ENCODE data around the gene ENTPD8. TPM values are rescaled to one million over a fixed set of nuclear protein-coding genes. Genes with fewer than 3 reads are reported as not detected.

ENTPD8 gene
- total and polyA plus RNA-seq, 2 donors (not counting 3 experiments of a cell fraction or from before 2014, with no cell fraction given): 0.44 to 0.51 TPM

DNA sequence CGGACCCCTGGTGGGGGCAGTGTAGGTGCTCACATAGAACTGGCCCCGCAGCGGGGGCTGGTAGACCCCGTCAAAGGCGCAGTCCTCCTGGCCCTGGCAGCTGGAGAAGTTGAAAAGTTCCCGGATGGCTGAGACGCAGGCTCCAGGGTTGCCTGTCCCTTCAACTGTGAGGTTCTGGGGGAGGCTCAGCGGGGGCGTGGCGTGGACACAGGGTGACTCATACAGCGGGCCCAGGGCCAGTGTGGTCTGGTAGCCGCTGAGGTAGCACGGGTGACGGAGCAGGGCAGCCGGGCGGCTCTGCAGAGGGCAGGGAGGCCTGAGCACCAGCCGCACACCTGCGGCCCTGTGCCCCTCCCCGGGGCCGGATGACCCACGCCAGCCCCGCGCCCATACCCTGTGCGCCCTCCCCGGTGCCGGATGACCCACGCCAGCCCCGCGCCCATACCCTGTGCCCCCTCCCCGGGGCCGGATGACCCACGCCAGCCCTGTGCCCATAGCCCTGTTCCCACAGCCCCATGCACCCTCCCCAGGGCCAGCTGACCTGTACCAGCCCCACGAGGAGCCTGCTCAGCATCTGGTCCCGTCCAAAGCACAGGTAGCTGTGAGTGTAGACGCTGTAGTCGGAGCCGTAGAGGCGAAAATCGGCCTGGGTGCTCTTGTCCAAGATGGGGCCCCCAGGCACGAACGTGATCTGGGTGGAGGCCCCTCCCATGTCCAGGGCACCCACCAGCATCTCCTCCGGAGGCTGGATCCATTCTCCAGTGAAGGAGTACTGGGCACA lies 5.0 kb downstream of the ENTPD8 start:
- DNase-seq (ENCODE audit: low read depth, low spot score) (no peak), FAIRE-seq (peak; percentile 37)
- ChIA-PET POLR2A (no interaction called here), CTCF (interaction anchor here (0.5 to 1.6 kb wide), 3 partner anchors 12 to 13 kb away, joined by 3 to 11 read pairs (median 3); partner anchors contain the start of genes EXD3 and NOXA1)
- no peak overlapping the region for H2AFZ ChIP-seq (ENCODE audit: low read depth, low read length)
- no peak overlapping the region for H3K9ac ChIP-seq (replicated peaks; ENCODE audit: extremely low read depth, insufficient read depth, low read length)
- intact Hi-C loops (cut with micrococcal nuclease): no loop called here
- no peak overlapping the region for H3K27ac ChIP-seq (ENCODE audit: insufficient read depth, low read depth, low read length)
- H3K4me2 ChIP-seq (ENCODE audit: insufficient read depth, low read length): no peak overlapping the region
- dilution Hi-C loops (cut with MboI; ENCODE audit: extremely low pct_ligation_motif_present, low sequenced_read_pairs): no loop called here
- no peaks in the 10 kb centered on the region for H4K20me1 ChIP-seq (replicated peaks; ENCODE audit: control insufficient read depth, extremely low read depth, insufficient read depth, low read length)
- no peaks in the 10 kb centered on the region for H3K79me2 ChIP-seq (ENCODE audit: control insufficient read depth, insufficient read depth, low read length)
- H3K4me3 ChIP-seq (replicated peaks in 1 of 3; ENCODE audit: insufficient read depth in 1 of 3, low read depth in 1 of 3, low read length in 3 of 3): no peak overlapping the region
- no peaks in the 10 kb centered on the region for H3K9me3 ChIP-seq (replicated peaks; ENCODE audit: control insufficient read depth, insufficient read depth, low read length)
- BruUV-seq (replicated peaks): no TSS peak
- no peaks in the 10 kb centered on the region for H3K36me3 ChIP-seq (ENCODE audit: control insufficient read depth in 2 of 2, extremely low read depth in 1 of 2, insufficient read depth in 2 of 2, low read length in 2 of 2)
- H3K9me1 ChIP-seq (replicated peaks; ENCODE audit: control insufficient read depth, extremely low read depth, insufficient read depth, low read length): no peaks in the 10 kb centered on the region
- no peaks in the 10 kb centered on the region for H3K4me1 ChIP-seq (ENCODE audit: control insufficient read depth, extremely low read depth, insufficient read depth, low read length)
- TF ChIP-seq EZH2 (IDR thresholded peaks at IDR 0.05; ENCODE audit: borderline replicate concordance, low read depth, low read length, severe bottlenecking) (no peak), MYC (IDR thresholded peaks at IDR 0.05; ENCODE audit: low read depth, low read length) (no peak), FOS (IDR thresholded peaks at IDR 0.05; ENCODE audit: borderline replicate concordance, insufficient read depth, low read length) (peak; percentile 52)
- no peaks in the 10 kb centered on the region for H3K27me3 ChIP-seq (ENCODE audit: control insufficient read depth in 2 of 2, insufficient read depth in 2 of 2, low read length in 2 of 2)

DNA sequence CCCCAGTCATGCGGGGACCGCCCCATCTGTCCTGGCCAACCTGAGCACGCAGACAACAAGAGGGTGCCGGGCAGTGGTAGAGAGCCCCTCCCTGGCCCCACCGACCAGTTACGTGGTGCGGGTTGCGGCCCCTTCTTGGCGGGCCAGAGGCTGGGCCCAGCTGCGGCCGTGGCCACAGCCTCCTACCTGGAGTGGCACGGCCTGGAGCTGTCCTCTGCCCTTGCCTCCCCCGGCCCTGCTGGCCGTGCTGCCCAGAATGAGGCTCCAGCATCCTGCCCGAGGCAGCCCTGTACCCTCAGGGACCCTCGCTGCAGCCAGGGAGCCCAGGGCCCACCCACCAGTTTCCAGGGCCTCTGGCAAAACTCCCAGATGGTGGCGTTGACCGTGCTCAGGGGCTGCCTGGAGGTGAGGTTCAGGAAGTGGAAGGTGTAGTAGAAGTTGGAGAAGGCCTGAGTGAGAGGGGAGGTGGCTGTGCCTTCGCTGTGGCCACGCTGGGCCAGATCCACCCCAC lies 5.7 kb downstream of the ENTPD8 start:
- Histone ChIP-seq H3K4me3 (replicated peaks in 1 of 3; ENCODE audit: insufficient read depth in 1 of 3, low read depth in 1 of 3, low read length in 3 of 3) (no peak overlapping the region), H3K4me2 (ENCODE audit: insufficient read depth, low read length) (no peak overlapping the region), H4K20me1 (replicated peaks; ENCODE audit: control insufficient read depth, extremely low read depth, insufficient read depth, low read length) (no peaks in the 10 kb centered on the region), H3K9me3 (replicated peaks; ENCODE audit: control insufficient read depth, insufficient read depth, low read length) (no peaks in the 10 kb centered on the region), H3K36me3 (ENCODE audit: control insufficient read depth in 2 of 2, extremely low read depth in 1 of 2, insufficient read depth in 2 of 2, low read length in 2 of 2) (no peaks in the 10 kb centered on the region), H3K79me2 (ENCODE audit: control insufficient read depth, insufficient read depth, low read length) (no peaks in the 10 kb centered on the region), H3K9ac (replicated peaks; ENCODE audit: extremely low read depth, insufficient read depth, low read length) (no peak overlapping the region), H3K27ac (ENCODE audit: insufficient read depth, low read depth, low read length) (no peak overlapping the region), H3K4me1 (ENCODE audit: control insufficient read depth, extremely low read depth, insufficient read depth, low read length) (no peaks in the 10 kb centered on the region), H3K9me1 (replicated peaks; ENCODE audit: control insufficient read depth, extremely low read depth, insufficient read depth, low read length) (no peaks in the 10 kb centered on the region), H2AFZ (ENCODE audit: low read depth, low read length) (no peak overlapping the region), H3K27me3 (ENCODE audit: control insufficient read depth in 2 of 2, insufficient read depth in 2 of 2, low read length in 2 of 2) (no peaks in the 10 kb centered on the region)
- no peak for DNase-seq (ENCODE audit: low read depth, low spot score)
- no TSS peak for BruUV-seq (replicated peaks)
- CTCF ChIA-PET: interaction anchor here (0.5 to 4.5 kb wide), 2 partner anchors 12 to 13 kb away, joined by 3 to 28 read pairs; partner anchors contain the start of genes EXD3 and NOXA1
- intact Hi-C loops (cut with micrococcal nuclease): no loop called here
- no peak for FAIRE-seq
- TF ChIP-seq, protein P1, sequence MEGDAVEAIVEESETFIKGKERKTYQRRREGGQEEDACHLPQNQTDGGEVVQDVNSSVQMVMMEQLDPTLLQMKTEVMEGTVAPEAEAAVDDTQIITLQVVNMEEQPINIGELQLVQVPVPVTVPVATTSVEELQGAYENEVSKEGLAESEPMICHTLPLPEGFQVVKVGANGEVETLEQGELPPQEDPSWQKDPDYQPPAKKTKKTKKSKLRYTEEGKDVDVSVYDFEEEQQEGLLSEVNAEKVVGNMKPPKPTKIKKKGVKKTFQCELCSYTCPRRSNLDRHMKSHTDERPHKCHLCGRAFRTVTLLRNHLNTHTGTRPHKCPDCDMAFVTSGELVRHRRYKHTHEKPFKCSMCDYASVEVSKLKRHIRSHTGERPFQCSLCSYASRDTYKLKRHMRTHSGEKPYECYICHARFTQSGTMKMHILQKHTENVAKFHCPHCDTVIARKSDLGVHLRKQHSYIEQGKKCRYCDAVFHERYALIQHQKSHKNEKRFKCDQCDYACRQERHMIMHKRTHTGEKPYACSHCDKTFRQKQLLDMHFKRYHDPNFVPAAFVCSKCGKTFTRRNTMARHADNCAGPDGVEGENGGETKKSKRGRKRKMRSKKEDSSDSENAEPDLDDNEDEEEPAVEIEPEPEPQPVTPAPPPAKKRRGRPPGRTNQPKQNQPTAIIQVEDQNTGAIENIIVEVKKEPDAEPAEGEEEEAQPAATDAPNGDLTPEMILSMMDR (IDR thresholded peaks at IDR 0.05; ENCODE audit: extremely low read depth in 1 of 2, insufficient read depth in 1 of 2, low read depth in 1 of 2, low read length in 2 of 2): no peak
- TF ChIP-seq, protein P2, sequence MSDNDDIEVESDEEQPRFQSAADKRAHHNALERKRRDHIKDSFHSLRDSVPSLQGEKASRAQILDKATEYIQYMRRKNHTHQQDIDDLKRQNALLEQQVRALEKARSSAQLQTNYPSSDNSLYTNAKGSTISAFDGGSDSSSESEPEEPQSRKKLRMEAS (IDR thresholded peaks at IDR 0.05; ENCODE audit: insufficient read depth, insufficient read length): no peak
- no peak for TF ChIP-seq GATA2 (IDR thresholded peaks at IDR 0.05; ENCODE audit: insufficient read depth, insufficient read length, low read depth, low read length)
- TF ChIP-seq MYC (IDR thresholded peaks at IDR 0.05; ENCODE audit: low read depth, low read length): no peak
- no peak for TF ChIP-seq FOS (IDR thresholded peaks at IDR 0.05; ENCODE audit: borderline replicate concordance, insufficient read depth, low read length)
- no peak for TF ChIP-seq EZH2 (IDR thresholded peaks at IDR 0.05; ENCODE audit: borderline replicate concordance, low read depth, low read length, severe bottlenecking)
- no peak for TF ChIP-seq POLR2AphosphoS5 (IDR thresholded peaks at IDR 0.05; ENCODE audit: insufficient read depth, low read depth, low read length)
- no peak for TF ChIP-seq JUN (IDR thresholded peaks at IDR 0.05; ENCODE audit: borderline replicate concordance, insufficient read depth, insufficient read length, low read depth)
- TF ChIP-seq POLR2A (IDR thresholded peaks at IDR 0.05; ENCODE audit: low read depth, low read length): no peak
- dilution Hi-C loops (cut with MboI; ENCODE audit: extremely low pct_ligation_motif_present, low sequenced_read_pairs): no loop called here
- POLR2A ChIA-PET: no interaction called here

Measured in endothelial cell of umbilical vein (primary cell).